GM18909 (cell line): ENCODE data around the gene CRKL.

Experiments used
- ATAC-seq: cut with Tn5 transposase; IDR thresholded peaks from one replicate; pipeline ENCODE4 v1.9.1; 2021; ENCODE audit warnings: mild to moderate bottlenecking; ENCODE audit not compliant: unreplicated experiment, poor library complexity

The CRKL gene

DNA sequence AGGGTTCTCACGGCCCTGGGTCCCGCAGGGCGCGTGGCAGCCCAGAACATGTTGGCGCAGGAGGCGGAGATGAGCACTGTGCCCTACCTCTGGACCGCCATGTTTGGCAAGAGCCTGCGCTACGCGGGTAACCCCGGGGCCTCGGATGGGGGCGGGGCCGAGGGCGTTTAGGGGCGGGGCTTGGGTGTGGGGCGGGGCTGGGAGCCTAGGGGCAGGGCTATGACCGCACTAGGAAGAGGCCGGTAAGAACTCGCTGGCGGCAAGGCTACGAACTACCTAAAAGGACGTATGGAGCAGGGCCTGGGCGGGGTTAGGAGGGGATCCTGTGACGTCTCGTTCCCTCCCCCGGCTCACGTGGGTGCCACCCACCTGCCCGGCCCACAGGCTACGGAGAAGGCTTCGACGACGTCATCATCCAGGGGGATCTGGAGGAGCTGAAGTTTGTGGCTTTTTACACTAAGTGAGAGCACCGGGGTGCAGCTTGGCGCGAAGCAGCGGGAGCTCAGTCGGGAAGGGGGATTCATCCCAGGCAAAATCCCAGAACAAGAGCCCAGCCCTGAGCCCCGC, 62.1 kb downstream of the CRKL start:
- ATAC-seq = no peak

- no peak for ATAC-seq
Observed at GRCh38 chr22:20979940-20980453, 62.8 kb downstream of the CRKL start.

DNA sequence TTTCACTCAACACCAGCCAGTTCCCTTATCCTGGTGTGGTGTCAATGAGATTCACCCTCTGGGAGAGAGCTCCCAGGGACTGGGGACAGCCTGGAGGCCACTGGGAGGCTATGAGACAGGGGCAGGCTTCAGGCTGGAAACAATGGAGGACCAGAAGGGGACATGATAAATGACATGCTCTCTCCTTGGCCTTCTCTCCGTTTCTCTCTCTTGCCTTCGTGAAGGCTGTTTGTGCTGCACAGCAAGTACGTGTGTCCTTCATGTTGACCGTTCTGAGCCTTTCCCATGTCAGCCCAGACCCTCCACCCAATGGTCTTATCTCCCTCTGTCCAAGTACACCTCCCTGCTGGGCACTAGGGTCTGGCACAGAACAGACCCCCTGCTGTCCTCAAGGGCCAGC, 63.3 kb downstream of the CRKL start:
- ATAC-seq = no peak

DNA sequence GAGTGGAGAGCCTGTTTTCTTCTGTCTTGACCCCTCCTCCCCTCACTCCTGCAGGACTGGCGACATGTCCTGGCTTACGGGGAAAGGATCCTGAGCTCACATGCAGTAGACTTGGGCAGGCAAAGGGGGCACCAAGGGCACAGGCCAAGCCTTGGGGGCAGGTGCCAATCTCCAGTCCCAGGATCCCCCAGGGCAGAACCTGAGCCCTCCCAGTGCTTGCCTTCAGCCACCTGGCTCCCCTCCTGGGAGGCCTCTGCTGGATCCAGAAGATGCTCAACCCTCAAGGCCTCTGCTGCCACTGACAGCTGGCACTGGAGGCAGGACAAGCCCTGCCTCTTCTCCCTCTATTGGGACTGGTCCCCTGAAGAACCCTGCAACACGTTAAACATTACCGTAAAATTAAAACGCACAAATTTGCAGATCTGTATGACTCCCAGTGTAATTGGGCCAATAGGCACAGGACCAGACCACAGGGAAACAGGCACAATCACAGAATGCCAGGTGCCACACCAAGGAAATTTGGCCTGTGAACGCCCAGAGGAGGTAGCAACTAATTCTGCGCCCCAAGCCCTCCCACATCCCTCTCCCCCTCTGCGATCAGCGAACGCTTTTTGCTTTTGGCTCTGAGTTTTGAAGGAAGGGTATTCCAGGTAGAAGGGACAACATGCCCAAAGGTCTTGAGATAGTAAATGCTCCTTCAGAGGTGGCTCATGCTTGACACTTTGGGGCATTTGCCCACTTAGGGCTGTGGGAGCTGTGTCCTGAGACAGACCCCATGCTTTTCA, 63.9 kb downstream of the CRKL start:
- no peak for ATAC-seq

DNA sequence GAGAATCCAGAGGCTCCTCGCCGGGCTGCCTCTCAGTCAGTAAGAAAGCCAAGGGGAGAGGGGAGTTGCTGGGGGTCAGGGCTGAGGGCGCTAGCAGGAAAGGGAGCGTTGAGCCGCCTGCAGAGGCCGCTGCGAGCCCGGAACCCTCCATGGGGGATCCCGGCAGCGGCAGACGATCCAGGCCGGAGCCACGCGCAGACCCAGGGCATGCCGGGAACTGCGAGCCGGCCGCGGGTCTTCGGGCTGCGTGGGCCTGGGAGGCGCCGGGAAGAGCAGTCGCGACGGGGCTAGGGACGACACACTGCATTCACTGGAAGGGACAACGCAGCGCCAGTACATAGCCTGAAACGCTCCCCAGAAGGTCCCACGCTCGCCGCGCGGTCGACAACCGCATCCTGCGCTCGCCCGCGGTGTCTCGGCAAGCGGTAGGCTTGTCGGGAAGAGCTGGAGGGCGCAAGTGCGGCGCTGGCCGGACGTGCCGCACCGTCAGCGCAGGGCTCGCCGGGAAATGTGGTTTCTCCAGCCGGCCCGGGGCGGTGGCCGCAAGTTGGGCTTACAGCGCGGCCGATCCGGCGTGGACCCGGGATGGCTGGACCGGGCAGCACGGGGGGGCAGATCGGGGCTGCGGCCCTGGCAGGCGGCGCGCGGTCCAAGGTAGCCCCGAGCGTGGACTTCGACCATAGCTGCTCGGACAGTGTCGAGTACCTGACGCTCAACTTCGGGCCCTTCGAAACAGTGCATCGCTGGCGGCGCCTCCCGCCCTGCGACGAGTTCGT, 64.8 kb downstream of the CRKL start, which contains the start of gene LZTR1:
Gene LZTR1, plus strand, starts transcription at position 511 of the 776 bp plus-strand sequence. Its CDS starts 75 bp downstream, at position 586.
- ATAC-seq = peak; percentile 81

GRCh38 chr22:20982563-20982882, 65.3 kb downstream of the CRKL start:
- ATAC-seq = peak; percentile 26

- ATAC-seq = no peak
Observed at GRCh38 chr22:20983081-20983771, 66.0 kb downstream of the CRKL start.

DNA sequence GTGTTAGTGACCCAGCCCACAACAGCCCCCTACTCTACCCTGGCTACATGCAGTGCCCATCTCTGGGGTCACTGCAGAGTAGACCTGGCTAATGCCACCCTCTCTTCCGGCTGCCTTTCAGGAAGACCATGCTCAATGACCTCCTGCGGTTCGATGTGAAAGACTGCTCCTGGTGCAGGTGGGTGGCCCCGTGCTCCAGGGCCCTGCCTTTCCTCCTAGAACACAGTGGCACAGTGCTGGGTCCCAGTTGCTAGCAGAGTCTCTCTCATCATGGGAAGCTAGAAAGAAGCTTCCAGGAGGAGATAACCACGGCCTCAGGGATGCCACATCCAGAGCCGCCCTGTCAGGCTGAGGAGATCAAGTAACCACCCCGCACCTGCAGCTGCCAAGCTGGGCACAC, 68.5 kb downstream of the CRKL start:
- ATAC-seq = no peak

- no peak for ATAC-seq
Observed at GRCh38 chr22:20986365-20986764, 69.2 kb downstream of the CRKL start.

DNA sequence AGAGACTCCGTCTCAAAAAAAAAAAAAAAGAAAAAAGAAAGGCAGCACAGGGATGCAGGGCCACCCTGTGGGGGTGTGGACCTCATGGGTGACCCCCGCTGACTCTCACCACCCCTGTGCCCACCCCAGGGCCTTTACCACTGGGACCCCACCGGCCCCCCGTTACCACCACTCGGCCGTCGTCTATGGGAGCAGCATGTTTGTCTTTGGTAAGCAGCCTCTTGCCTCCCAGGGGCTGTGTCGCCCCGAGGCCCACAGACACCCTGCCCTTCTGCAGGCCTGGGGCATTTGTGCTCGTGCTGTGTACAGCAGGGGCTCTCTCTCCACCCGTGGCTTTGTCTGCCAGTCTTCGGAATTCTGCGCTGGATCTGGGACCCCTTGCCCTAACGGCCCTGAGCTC, 70.2 kb downstream of the CRKL start:
- no peak for ATAC-seq

GRCh38 chr22:20988573-20989322, 71.5 kb downstream of the CRKL start:
- ATAC-seq = no peak

DNA sequence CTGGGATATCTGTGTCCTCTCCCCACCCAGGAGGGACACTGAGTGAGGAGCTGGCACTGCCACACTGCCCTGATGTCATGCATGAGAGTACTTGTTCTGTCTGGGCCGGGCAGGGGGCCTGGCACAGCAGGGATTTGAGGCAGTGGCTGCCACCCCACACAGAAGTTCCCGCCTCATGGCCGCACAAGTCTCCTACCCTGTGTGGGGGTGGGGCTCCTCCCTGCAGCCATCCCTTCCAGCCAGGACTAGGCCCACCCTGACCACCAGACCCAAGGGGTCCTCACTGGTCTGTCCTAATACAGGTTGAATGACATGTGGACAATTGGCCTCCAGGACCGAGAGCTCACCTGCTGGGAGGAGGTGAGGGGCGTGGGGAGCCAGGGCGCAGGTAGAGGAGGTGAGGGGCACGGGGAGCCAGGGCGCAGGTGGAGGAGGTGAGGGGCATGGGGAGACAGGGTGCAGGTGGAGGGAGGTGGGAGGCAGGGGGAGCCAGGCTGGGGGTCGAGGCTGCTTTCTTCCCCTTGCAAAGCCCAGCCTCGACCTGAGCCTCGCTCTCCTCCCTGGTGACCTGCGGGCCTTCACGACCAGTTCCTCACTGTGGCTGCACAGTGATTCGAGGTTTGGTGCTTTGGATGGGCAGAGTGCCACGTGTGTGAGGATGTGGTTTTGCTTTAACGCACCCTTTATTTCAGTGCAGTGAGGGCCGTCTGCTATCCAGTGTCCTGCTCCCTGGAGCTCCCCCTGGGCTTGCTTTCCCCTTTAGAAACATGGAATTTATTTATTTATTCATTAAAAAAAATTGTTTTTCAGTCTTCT, 72.3 kb downstream of the CRKL start:
- no peak for ATAC-seq

- ATAC-seq = no peak
Observed at GRCh38 chr22:20990184-20991180, 73.3 kb downstream of the CRKL start.

GRCh38 chr22:20991252-20992055, 74.2 kb downstream of the CRKL start:
- no peak for ATAC-seq

DNA sequence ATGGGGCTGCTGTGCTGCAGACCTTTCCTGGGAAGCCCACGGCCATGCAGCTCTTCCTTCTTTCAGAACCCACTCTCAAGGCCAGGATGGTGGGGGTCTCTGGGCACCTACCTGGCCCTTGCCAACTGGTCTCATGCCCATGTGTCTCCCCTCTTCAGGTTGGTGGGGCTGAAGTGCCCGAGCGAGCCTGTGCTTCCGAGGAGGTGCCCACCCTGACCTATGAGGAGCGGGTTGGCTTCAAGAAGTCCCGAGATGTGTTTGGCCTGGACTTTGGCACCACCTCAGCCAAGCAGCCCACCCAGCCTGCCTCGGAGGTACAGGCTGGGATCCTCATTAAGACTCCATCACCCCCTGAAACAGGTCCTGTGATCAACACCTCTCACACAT, 74.8 kb downstream of the CRKL start:
- ATAC-seq = no peak

GRCh38 chr22:20992456-20993303, 75.5 kb downstream of the CRKL start:
- no peak for ATAC-seq
